Stimulated activated CD8-positive, alpha-beta memory T cell treated with anti-CD3 and anti-CD28 coated beads, Interleukin-4, amount 100 ng/mL, for 4 hours (primary cell): ENCODE measurements around the gene PTPN9.
"Not testable (repeated sequence)": the region's sequence is repeated elsewhere in the genome, so short reads cannot be mapped to it uniquely, and the experiment has no call there.

ENCODE experiments used
- DNase-seq, 2 donors: peaks; one replicate each; pipeline ENCODE4 v3.0.0-alpha.2; 2020; ENCODE audit warnings: low read depth in 2 of 2, low spot score in 1 of 2

Gene PTPN9

GRCh38 chr15:75454471-75455378 lies 124.4 kb downstream of the PTPN9 start:
- peak; percentile 54 to 68 for DNase-seq

- DNase-seq = peak; percentile 85 to 94
Measured at GRCh38 chr15:75453703-75454470, 125.2 kb downstream of the PTPN9 start.

GRCh38 chr15:75452865-75453702 lies 126.0 kb downstream of the PTPN9 start:
- DNase-seq = peak; percentile 51 to 63

- peak; percentile 40 to 48 for DNase-seq
Measured at GRCh38 chr15:75452364-75452864, 126.7 kb downstream of the PTPN9 start.

GRCh38 chr15:75451674-75452363 lies 127.3 kb downstream of the PTPN9 start, which contains the start of gene SIN3A:
TSS of gene SIN3A (minus strand) at chr15:75451690. CDS start at chr15:75430375, 21,315 bp downstream.
- peak; percentile 99 for DNase-seq

DNA sequence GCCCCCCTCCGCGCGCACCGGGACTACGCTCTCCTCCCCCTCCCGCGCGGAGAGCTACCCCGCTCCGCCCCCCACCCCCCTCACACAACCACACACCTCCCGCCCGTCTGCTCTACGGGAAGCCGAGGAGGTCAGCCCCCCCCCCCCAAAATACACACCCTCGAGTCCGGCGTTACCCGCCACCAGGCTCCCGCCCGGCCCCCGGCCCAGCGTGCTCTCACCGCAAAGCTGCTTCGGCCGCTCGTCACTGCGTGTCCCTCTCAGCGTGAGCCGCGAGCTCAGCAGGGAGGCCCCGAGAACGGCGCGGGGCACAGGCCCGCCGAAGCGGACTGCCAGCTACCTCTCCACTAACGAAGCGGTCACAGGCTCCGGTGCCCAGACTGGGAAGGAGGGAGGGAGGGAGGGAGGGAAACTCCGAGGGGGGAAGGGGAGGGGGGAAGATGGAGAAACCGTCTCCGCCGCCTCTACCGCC lies 127.9 kb downstream of the PTPN9 start:
- DNase-seq = no peak

DNA sequence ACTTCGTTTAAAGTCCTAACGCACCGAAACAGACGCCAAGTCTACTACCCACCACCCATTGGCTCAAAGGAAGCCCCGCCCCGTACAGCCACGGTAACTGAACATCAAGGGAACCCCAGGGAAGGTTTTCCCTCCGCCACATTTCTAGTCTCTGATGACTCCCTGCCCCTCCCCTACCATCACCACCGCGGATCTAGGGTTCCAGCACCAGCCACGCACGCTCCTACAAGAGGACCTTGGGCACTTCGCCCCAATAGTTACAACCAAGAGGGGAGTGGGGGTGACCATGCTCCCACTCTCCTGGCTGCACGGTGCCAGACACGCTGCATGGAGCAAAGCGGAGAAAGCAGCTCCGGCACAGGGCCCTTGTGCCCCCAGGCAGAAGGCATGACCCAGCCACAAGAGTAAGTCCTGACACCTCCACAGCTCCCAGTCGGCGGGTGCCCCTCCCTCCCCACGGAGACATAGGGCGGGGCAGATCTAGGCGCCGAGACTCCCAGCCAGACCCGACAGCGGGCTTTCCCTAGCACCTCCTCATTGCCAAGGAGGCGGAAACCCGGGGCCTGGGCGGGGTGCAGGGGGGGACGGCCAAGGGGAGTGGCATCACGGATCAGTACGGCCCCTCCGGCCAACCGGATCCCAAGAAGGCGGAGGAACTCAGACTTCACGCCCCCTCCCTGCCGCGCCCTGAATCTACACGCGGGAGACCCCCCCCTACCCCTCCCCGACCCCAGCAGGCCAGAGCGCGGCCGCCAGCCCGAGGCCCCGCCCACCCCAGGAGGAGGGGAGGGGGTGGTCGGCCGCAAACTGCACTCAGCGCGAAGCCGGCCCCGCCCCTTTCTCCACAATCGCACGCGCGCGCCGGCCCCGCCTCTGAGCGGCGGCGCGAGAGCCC lies 128.6 kb downstream of the PTPN9 start:
- DNase-seq = peak; percentile 89 to 93

- no peak for DNase-seq
Measured at GRCh38 chr15:75449585-75450306, 129.4 kb downstream of the PTPN9 start.

DNA sequence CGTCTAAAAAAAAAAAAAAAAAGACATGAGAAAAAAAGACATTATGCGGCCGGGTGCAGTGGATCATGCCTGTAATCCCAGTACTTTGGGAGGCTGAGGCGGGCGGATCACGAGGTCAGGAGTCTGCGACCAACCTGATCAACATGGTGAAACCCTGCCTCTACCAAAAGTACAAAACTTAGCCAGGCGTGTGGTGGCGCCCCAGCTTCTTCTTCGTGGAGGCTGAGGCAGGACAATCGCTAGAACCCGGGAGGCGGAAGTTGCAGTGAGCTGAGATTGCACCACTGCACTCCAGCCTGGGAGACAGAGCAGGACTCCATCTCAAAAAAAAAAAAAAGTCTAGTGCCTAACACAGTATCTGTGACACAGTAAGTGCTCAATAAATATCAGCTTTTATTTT lies 130.9 kb downstream of the PTPN9 start:
- DNase-seq = not testable (repeated sequence)

GRCh38 chr15:75446151-75446550 lies 133.0 kb downstream of the PTPN9 start:
- DNase-seq = no peak

GRCh38 chr15:75445324-75445723 lies 133.8 kb downstream of the PTPN9 start:
- not testable (repeated sequence) for DNase-seq

- not testable (repeated sequence) for DNase-seq
Measured at GRCh38 chr15:75443972-75444453, 135.1 kb downstream of the PTPN9 start.

- no peak for DNase-seq
Measured at GRCh38 chr15:75437721-75438120, 141.4 kb downstream of the PTPN9 start.

GRCh38 chr15:75436881-75437280 lies 142.2 kb downstream of the PTPN9 start:
- no peak for DNase-seq

GRCh38 chr15:75431682-75432081 lies 147.4 kb downstream of the PTPN9 start:
- DNase-seq = no peak

- DNase-seq = no peak
Measured at GRCh38 chr15:75431270-75431669, 147.8 kb downstream of the PTPN9 start.

GRCh38 chr15:75430259-75430658 lies 148.9 kb downstream of the PTPN9 start:
- DNase-seq = no peak

DNA sequence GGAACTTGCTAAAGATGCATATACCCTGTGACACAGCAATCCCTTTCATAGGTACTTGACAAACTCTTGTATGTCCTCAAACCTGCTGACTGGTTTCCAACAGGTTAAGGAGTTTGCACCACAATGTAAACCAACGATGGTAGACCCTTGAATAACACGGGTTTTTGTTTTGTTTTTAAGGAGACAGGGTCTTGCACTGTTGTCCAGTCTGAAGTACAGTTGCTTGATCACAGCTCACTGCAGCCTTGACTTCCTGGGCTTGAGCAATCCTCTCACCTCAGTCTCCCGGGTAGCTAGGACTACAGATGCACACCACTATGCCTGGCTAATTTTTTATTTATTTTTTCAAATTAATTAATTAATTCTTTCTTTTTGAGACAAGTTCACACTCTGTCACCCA lies 151.0 kb downstream of the PTPN9 start:
- no peak for DNase-seq
